Kidney capillary endothelial cell (primary cell): ENCODE measurements around the gene AMHR2.
"Not testable (repeated sequence)": the region's sequence is repeated elsewhere in the genome, so short reads cannot be mapped to it uniquely, and the experiment has no call there.

Source experiments
- DNase-seq: peaks from one replicate; pipeline ENCODE4 v3.0.0-alpha.2; 2018; ENCODE audit warnings: low spot score

Gene AMHR2

DNA sequence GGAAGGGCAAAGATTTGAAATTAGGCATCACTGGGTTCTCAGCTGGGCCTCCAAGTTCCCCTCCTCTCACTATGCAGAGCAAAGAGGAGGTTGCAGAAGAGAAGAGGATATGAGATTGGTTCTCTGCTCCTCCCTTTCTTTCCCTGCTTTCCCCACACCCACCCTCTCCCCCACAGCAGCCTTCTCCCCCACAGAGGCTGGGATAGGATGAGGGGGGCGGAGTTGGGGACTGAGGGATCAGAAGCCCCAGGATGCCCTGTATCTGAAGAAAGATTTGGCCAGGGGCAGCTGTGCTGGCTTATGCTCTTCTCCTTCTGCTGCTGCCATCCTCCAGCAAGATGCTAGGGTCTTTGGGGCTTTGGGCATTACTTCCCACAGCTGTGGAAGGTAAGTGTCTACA lies at the start of gene AMHR2:
AMHR2 (plus strand) TSS at position 259 of the 400 bp plus-strand sequence; CDS start at position 339, 80 bp downstream.
- no peak for DNase-seq

GRCh38 chr12:53374277-53374676 lies 49.4 kb upstream of the AMHR2 start:
- not testable (repeated sequence) for DNase-seq

- DNase-seq = no peak
Measured at GRCh38 chr12:53376747-53377146, 46.9 kb upstream of the AMHR2 start.

DNA sequence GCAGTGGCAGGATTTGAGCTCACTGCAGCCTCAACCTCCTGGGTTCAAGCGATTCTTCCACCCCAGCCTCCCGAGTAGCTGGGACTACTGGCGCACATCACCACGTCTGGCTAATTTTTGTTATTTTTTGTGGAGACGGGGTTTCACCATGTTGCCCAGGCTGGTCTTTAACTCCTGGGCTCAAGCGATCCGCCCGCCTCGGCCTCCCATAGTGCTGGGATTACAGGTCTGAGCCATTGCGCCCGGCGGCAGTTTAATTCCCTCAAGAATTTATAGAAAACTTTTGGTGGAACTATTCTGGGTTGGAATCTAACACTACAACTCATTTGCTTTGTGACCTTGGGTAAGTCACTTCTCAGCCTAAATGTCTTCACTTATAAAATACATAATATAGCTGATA lies 45.4 kb upstream of the AMHR2 start:
- no peak for DNase-seq

DNA sequence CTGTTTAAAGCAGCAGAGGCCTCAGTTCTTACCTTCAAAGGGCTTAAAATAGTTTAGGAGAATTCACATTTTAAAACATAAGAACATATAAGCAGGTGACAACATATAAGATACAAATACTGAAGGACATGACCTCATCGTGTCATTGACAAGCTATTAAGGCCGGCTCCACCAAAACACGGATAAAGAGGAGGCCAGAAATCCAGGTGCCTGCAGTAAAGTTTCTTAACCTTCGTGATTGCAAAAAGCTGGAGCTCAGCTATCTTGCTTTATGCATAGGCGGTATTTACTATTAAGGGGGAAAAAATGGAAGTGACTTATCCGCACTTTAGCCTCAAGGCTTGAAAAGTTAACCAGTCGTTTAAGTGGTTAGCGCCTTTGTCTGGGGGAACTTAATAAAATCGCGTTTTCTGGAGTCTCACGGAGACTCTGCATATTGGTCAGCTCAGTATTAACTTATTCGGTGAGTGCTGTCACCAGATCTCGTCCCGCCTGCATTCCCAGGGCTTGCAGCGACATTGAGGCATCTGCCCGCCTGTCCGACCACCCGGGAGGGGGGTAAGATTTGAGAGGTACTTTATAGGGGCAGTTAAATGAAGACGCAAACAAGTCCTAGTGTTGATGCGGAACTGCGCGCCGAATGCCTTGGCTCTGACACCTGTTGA lies 44.8 kb upstream of the AMHR2 start:
- no peak for DNase-seq

DNA sequence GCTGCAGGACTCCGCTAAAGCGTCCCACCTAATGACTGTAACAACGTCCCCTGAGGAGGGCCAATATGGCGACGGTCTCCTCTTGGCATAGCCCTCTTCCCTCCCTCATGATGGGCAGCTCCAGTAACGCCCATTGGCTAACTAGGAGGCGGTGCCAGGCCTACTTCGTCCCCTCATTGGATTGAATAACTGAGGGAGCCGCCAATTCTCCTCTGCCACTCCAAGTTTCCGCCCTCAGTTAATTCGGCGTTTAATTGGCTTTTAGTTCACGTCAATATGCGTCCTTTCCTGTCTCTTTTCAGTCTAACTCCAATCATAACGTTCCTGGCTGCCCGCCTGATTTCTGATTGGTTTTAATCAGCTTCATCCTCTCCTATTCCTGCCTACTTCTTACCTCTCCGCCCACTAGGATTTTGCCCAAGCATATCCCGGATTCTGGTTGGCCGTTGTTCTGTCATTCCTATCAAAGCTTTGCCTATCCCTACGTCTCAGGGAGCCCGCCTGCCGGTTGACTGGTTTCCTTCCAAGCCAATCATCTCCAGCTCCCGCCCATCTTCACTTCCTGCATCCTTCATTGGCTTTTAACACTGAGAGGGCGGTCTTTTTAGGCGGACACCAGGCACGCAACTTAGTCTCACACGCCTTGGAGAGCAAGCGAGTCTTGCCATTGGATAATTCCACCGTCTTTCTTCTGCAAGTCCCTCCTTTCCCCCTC lies 44.1 kb upstream of the AMHR2 start:
- peak; percentile 100 for DNase-seq

DNA sequence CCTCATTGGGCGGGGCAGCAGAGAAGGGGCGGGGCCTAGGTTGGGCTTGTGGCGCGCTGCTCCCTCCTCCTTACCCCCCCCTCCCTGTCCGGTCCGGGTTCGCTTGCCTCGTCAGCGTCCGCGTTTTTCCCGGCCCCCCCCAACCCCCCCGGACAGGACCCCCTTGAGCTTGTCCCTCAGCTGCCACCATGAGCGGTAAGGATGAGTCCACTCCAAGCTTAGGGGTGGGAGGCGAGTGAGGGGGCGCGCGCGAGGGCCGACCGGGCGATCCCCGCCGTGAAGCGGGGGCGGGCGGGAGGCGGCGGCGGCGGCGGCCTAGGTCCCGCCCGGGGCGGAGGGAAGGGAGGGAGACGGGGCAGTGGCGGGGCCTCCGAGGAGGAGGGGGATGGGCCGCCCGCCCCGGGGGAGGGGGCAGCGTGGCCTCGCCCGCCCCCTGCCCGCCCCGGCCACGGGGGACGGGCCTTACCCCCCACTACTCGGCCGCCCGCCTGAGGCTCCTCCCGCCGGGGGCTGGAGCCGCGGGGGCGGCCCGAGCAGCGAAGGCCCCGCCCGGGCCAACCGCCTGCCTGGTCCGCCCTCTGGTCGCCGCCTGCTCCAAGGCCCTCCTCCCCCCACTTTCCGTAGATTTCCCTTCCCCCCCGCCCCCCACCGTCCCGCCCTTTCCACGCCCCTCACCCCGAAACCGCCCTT lies 43.4 kb upstream of the AMHR2 start, which contains the start of gene SP1:
SP1 (plus strand) TSS at position 73 of the 690 bp plus-strand sequence; CDS start at position 189, 116 bp downstream.
- peak; percentile 91 for DNase-seq

GRCh38 chr12:53380794-53381730 lies 42.6 kb upstream of the AMHR2 start:
- no peak for DNase-seq

- DNase-seq = no peak
Measured at GRCh38 chr12:53381731-53382630, 41.7 kb upstream of the AMHR2 start.

DNA sequence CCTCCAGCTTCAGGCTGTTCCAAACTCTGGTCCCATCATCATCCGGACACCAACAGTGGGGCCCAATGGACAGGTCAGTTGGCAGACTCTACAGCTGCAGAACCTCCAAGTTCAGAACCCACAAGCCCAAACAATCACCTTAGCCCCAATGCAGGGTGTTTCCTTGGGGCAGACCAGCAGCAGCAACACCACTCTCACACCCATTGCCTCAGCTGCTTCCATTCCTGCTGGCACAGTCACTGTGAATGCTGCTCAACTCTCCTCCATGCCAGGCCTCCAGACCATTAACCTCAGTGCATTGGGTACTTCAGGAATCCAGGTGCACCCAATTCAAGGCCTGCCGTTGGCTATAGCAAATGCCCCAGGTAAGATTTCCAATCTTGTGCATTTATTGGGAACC lies 40.4 kb upstream of the AMHR2 start:
- no peak for DNase-seq

DNA sequence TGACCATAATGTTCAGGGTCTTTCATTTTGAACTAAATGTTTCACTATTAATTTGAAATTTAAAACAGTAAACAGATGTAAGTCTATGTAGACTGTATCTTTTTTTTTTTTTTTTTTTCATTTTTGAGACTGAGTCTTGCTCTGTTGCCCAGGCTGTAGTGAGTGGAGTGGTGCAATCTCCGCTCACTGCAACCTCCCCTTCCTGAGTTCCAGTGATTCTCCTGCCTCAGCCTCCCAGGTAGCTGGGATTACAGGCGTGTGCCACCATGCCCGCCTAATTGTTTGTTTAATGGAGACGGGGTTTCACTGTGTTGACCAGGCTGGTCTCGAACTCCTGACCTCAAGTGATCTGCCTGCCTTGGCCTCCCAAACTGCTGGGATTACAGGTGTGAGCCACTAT lies 37.3 kb upstream of the AMHR2 start:
- DNase-seq = not testable (repeated sequence)

DNA sequence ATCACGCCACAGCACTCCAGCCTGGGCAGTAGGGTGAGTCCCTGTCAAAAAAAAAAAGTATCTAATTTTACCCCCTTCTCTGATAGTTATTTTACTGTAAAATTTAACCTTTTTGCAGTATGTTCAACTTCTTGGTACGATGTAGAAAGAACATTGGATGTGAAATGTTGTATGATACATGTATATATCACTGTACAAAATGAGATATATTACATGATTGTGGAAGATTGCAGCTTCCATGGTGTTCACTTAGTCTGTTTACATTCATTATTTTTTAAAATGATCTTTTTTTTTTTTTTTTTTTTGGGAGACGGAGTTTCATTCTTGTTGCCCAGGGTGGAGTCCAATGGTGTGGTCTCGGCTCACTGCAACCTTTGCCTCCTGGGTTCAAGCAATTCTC lies 34.7 kb upstream of the AMHR2 start:
- DNase-seq = no peak

DNA sequence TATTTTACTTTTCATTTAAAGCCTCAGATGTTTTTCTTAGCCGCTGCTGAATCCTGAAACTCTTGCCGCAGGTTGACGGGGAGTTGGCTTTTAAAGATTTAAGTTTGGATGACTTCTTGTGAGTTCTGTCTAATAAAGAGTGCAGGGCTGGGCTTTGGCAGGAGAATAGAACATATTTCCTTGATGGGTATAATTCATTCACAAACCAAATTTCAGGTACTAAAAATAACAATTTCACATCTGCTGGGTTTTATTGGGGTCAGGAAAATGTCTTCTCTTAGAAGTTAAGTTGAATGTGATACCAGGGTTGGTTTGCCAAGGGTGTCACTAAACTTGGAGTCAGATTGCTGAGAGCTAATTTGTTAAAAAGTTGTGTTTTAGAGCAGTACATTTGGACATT lies 34.0 kb upstream of the AMHR2 start:
- no peak for DNase-seq

DNA sequence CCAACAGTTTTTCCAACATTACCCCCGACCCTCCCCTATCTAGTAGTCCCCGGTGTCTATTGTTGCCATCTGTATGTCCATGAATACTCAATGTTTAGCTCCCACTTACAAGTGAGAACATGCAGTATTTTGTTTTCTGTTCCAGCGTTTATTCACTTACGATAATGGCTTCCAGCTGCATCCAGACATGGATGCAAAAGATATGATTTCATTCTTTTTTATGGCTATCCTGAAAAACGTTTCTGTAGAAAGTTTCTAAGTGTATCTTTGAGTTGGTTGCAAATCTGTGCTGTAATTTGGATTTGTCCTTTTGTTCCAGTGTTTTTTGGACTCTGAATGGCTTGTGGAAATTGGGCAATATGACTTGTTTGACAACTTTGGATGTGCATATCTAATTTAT lies 31.9 kb upstream of the AMHR2 start:
- DNase-seq = no peak

DNA sequence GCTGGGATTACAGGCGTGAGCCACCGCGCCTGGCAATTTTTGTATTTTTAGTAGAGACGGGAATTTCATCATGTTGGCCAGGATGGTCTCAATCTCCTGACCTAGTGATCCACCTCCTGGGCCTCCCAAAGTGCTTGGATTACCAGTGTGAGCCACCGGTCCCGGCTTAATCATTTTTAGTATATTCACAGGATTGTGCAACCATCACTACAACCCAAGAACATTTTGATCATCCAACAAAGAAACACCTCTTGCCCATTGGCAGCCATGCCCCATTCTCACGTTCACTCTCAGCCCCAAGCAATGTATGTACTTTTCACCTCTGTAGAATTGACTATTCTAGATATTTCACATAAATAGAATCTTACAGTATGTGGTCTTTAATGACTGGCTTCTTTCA lies 23.8 kb upstream of the AMHR2 start:
- no peak for DNase-seq

DNA sequence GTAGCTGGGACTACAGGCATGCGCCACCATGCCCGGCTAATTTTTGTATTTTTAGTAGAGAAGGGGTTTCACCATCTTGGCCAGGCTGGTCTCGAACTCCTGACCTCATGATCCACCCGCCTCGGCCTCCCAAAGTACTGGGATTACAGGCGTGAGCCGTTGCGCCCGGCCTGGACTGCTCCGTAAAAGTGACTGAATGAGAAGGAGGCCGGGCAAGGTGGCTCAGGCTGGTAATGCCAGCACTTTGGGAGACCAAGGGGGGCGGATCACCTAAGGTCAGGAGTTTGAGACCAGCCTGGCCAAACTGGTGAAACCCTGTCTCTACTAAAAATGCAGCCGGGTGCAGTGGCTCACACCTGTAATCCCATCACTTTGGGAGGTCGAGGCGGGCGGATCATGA lies 21.3 kb upstream of the AMHR2 start:
- DNase-seq = not testable (repeated sequence)

- no peak for DNase-seq
Measured at GRCh38 chr12:53402871-53403270, 20.8 kb upstream of the AMHR2 start.

GRCh38 chr12:53410951-53411350 lies 12.7 kb upstream of the AMHR2 start:
- DNase-seq = no peak

DNA sequence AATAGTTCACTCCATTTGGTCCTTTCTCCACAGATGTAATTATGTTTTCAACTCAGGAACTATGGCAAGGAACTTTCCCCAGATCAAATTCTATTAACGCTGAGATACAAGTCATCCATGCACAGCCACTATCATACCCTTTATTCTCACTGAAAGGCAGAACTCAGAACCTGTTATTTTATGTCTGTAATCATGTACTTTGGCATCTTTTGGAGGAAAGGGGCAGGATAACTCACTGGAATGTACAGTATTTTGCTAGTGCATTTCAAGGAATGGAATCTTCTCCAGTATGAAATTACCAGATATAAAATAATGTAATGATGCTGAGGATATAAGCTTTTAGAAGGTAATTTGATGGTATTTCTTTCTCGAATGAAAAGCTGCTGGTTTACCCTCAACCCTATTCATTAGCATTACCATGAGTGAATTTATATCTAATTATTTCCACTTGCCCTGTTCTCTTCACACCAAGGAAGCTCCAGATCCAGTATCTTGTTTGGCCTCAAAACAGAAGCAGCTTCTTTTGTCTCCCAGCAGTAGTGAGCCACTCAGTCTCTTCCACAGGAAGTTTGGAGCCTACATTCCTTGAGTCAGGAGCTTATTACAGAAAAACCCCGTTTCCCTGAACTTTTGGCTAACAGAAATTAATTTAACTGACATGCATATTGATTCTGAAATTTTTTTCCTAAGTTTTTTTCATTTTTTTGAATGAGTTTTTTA lies 10.0 kb upstream of the AMHR2 start:
- DNase-seq = peak; percentile 41

DNA sequence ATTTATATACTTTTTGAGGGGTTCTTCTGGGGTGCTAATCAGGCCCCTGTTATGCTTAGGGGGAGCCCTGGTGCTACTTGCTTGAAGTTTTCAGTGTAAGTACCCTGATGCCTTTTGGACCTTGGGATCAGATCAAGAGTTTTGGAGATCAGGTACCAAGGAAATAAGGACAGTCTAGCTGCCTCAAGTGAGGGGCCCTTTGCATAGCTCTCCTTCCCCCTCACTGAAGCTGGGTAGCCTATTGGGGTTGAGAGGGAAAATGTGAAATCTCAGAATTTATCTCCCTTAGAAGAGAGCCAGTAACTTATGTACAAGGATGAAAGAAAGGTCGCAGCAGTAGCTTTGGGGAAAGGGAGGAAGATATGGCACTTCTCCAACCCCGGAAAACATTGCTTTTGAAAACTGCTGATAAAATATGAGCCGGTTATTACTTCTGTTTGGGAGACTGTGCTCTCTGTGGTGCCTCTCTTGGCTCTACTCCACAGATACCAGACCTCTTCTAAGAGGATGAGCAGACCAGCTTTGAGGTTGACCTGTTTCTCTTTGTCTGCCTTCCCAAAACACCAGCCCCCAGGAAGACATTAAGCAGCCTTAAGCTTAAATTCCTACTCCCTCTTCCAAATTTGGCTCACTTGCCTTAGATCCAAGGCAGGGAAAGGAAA lies 8.8 kb upstream of the AMHR2 start:
- DNase-seq = no peak
